Spleen (tissue), 7 donors: Measurements from ENCODE around the gene SNAPC5.

Source experiments
- POLR2AphosphoS5 ChIP-seq, 3 donors: sonication (generic); formaldehyde crosslinking; IDR thresholded peaks; one replicate each; pipeline ENCODE4 v1.5.1; 2017; ENCODE audit warnings: antibody characterized with exemption in 3 of 3
- TF ChIP-seq, protein P1 (sequence below), 11 experiments: fragments of 200-600 bp in 7 of 11; fragments of 450-650 bp in 4 of 11; sonication (generic) in 4 of 11; IDR thresholded peaks in 8 of 11; conservative IDR thresholded peaks in 3 of 11; 1 replicate in 7 of 11; 2 replicates in 4 of 11; pipeline versions ENCODE4 v1.4.0 to v1.8.0; 2016 to 2021; ENCODE audit warnings: antibody characterized with exemption in 11 of 11, inconsistent platforms in 4 of 11, mild to moderate bottlenecking in 1 of 11
- donor health status: DM: no; HTN: no; CAD: no; lungs with moderate emphysema.
- donor health status: DM: no; HTN: no; CAD: no.
- donor health status: DM: no; HTN: no; CAD: no.

DNA sequence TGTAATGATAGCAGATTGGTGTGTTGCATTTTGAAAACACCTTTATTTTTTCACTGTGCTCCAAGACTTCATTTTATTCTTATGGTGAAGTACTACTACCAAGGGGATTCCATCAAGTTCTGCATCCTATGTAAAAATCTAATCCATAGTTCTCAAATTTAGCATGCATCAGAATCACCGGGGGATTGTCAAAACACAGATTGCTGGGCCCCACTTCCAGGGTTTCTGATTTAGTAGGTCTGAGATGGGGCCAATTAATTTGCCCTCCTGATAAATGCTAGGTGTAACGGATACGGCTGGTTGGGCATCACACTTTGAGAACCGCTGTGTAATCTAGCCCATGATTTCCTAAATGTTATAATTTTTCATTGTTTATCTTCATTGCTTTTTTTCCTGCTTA is 8.3 kb upstream of the SNAPC5 start:
- TF ChIP-seq, protein P1, sequence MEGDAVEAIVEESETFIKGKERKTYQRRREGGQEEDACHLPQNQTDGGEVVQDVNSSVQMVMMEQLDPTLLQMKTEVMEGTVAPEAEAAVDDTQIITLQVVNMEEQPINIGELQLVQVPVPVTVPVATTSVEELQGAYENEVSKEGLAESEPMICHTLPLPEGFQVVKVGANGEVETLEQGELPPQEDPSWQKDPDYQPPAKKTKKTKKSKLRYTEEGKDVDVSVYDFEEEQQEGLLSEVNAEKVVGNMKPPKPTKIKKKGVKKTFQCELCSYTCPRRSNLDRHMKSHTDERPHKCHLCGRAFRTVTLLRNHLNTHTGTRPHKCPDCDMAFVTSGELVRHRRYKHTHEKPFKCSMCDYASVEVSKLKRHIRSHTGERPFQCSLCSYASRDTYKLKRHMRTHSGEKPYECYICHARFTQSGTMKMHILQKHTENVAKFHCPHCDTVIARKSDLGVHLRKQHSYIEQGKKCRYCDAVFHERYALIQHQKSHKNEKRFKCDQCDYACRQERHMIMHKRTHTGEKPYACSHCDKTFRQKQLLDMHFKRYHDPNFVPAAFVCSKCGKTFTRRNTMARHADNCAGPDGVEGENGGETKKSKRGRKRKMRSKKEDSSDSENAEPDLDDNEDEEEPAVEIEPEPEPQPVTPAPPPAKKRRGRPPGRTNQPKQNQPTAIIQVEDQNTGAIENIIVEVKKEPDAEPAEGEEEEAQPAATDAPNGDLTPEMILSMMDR (IDR thresholded peaks at IDR 0.05 in 8 of 11, conservative IDR thresholded peaks at IDR 0.05 in 3 of 11): no peak
- TF ChIP-seq POLR2AphosphoS5 (IDR thresholded peaks at IDR 0.05): no peak
